ENCODE data around the gene LUC7L. TPM values are rescaled to one million over a fixed set of nuclear protein-coding genes. Genes with fewer than 3 reads are reported as not detected.
"Not testable (repeated sequence)": the region's sequence is repeated elsewhere in the genome, so short reads cannot be mapped to it uniquely, and the experiment has no call there.

Gene LUC7L
- total RNA-seq, 1 donor from 2014 or later: 29.9 TPM

DNA sequence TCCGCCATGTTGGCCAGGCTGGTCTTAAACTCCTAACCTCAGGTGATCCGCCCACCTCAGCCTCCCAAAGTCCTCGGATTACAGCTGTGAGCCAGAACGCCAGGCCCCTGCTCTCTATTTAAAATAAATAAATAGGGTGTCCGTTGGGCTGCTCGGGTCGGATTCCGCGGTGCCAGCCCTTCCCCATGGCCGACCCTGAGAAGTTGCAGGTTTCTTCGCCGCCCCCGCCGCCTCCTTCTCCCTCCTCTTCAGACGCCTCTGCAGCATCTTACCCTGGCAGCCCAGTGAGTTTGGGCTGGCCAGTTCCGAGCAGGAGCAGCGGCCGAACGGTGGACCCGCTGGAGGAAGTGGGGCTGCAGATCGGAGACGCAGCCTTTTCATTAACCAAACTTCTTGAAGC lies 1.7 kb upstream of the LUC7L start:
- DNase-seq (ENCODE audit: low spot score) (no peak), ATAC-seq (no peak)

DNA sequence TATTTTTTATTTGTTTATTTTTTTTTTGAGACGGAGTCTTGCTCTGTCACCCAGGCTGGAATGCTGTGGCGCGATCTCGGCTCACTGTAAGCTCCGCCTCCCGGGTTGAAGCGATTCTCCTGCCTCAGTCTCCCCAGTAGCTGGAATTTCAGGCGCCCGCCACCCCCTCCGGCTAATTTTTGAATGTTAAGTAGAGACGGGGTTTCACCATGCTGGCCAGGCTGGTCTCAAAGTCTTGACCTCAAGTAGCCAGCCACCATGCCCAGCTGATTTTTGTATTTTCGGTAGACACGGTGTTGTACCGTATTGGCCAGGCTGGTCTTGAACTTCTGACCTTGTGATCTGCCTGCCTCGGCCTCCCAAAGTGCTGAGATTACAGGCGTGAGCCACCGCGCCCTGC lies 1.1 kb upstream of the LUC7L start:
- not testable (repeated sequence) for DNase-seq (ENCODE audit: low spot score); ATAC-seq

DNA sequence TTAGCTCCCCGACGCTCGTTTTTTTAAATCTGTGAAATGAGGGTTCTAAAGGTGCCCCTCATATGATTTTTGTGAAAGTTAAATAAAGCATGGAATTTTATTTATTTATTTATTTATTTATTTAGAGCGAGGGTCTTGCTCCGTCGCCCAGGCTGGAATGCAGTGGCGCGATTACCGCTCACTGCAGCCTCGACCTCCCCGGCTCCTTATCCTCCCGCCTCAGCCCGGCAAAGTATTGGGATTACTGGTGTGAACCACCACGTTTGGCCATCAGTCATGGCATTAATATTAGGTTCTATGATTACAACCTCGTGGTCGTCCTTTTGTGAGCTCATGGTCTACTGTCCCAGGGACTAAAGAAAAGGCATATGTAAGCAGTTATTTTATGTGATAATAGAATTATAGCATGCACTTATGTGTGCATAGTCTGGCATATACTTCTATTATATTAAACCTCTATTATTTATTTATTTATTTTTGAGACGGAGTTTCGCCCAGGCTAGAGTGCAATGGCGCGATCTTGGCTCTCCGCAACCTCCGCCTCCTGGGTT lies 557 bp upstream of the LUC7L start:
- ATAC-seq (no peak), DNase-seq (ENCODE audit: low spot score) (no peak)

- peak; percentile 35 for ATAC-seq
- DNase-seq (ENCODE audit: low spot score): no peak
Observed at GRCh38 chr16:228151-228851, 948 bp downstream of the LUC7L start.

- DNase-seq (ENCODE audit: low spot score) (no peak), ATAC-seq (no peak)
Observed at GRCh38 chr16:220021-220420, 9.2 kb downstream of the LUC7L start.

DNA sequence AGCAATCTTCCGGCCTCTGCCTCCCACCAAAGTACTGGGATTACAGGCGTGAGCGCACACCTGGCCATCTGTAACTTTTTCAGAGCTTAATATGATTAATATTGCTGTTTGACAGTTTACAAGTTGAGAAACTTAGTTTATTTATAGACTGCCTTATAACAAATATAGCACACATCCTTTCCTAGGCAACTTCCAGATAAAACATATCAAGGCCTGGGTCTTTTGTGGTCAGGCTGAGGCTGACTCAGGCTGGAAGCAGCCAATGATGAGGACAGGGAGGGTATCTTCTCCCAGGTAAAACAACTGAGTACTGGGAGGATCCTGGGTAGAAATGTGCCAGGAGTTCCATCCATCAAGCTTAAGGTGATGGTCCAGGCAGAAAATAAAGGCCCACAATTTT lies 16.2 kb downstream of the LUC7L start:
- DNase-seq (ENCODE audit: low spot score) (no peak), ATAC-seq (no peak)

GRCh38 chr16:211631-212180 lies 17.5 kb downstream of the LUC7L start:
- ATAC-seq; DNase-seq (ENCODE audit: low spot score): not testable (repeated sequence)

DNA sequence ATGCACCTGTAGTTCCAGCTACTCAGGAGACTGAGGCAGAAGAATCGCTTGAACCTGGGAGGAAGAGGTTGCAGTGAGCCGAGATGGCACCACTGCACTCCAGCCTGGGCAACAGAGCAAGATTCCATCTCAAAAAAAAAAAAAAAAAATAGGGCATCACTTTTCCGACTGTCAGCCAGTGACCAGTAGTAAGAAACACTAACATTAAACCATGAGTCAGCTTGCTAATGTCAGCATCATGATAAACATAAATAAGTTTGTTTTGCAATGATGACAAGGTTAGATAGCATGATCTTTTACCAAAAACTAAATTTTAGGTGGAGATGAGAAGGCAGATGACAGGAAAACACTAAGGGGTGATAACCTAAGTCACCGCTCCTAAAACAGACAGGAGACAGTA lies 19.9 kb downstream of the LUC7L start:
- ATAC-seq: not testable (repeated sequence)

DNA sequence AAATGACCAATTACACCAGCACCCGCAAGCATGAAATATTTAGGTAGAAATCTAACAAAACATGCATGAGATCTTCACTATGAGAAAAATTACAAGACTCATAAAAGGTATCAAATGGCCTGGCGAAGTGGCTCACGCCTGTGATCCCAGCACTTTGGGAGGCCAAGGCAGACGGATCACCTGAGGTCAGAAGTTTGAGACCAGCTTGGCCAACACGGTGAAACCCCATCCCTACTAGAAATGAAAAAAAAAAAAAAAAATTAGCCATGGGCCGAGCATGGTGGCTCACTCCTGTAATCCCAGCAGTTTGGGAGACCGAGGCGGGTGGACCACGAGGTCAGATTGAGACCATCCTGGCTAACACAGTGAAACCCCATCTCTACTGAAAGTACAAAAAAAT lies 25.2 kb downstream of the LUC7L start:
- not testable (repeated sequence) for ATAC-seq

More for the DNA sequence above, 19.9 kb downstream of the LUC7L start:
- not testable (repeated sequence) for DNase-seq (ENCODE audit: low spot score)

DNA sequence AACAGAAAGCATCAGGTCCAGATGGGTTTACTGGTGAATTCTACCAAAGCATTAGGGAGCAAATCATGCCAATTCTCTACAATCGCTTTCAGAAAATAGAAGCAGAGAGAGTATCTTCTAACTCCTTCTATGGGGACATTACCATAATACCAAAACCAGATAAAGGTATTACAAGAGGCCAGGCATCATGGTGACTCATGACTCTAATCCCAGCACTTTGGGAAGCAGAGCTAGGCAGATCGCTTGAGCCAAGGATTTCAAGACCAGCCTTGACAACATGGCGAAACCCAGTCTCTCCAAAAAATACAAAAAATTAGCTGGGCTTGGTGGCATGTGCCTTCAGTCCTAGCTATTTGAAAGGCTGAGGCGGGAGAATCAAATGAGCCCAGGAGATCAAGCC lies 26.0 kb downstream of the LUC7L start:
- DNase-seq (ENCODE audit: low spot score): no peak
- ATAC-seq: no peak

More for the DNA sequence above, 25.2 kb downstream of the LUC7L start:
- not testable (repeated sequence) for DNase-seq (ENCODE audit: low spot score)

DNA sequence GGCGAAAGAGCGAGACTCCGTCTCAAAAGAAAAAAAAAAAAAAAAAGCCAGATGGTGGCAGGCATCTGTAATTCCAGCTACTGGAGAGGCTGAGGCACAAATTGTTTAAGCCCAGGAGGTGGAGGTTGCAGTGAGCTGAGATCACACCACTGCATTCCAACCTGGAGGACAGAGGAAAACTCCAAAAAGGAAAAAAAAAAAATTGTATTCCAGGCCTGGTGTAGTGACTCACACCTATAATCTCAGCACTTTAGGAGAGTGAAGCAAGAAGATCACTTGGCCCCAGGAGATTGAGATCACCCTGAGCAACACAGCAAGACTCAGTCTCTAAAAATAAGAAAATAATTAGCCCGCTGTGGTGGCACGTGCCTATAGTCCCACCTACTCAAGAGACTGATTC lies 28.9 kb downstream of the LUC7L start:
- no peak for ATAC-seq

DNA sequence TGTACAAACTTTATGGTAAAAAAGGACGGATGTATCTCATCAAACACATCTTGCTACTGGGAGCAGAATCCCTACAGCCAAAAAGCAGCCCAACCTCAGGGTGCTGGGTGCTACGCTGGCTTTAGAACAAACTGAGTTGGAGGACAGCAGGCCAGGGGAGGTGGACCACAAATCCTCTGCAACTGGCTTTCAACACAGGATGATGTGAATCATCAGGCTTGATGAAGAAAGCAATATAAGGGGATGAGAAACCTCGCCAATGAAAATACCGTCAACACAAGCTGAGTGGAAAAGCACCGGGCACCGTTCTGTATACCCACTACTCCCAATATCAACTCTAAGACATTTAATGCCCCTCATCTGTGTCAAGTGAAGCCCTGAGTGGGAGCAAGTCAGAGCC lies 34.7 kb downstream of the LUC7L start:
- ATAC-seq (no peak), DNase-seq (ENCODE audit: low spot score) (no peak)

More for the DNA sequence above, 28.9 kb downstream of the LUC7L start:
- DNase-seq (ENCODE audit: low spot score): no peak

DNA sequence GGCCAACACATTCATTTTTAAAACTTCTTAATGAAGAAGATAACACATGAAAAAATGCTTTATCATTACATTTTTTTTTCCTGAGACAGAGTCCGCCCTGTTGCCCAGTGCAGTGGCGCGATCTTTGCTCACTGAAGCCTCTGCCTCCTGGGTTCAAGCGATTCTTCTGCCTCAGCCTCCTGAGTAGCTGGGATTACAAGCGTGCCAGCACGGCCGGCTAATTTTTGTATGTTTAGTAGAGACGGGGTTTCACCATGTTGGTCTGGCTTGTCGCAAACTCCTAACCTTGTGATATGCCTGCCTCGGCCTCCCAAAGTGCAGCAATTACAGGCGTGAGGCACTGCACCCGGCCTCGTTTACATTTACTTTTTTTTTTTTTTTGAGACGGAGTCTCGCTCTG lies 35.8 kb downstream of the LUC7L start:
- ATAC-seq: no peak
- DNase-seq (ENCODE audit: low spot score): no peak

DNA sequence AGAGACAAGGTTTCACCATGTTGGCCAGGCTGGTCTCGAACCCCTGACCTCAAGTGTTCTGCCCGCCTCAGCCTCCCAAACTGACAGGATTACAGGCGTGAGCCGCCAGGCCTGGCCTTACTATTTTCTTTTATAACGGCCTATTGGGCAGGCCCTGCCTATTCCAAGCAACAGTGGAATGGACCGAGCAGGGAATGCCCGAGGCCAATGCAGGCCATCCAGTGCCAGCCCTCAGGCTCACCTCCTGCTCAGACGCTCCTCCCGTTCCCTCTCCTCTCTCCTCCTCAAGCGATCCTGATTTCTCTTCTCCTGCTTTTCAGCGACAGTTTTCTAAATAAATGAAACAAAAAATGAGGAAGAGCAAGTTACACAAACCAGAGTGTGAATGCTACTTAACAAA lies 36.6 kb downstream of the LUC7L start:
- ATAC-seq (no peak), DNase-seq (ENCODE audit: low spot score) (no peak)

DNA sequence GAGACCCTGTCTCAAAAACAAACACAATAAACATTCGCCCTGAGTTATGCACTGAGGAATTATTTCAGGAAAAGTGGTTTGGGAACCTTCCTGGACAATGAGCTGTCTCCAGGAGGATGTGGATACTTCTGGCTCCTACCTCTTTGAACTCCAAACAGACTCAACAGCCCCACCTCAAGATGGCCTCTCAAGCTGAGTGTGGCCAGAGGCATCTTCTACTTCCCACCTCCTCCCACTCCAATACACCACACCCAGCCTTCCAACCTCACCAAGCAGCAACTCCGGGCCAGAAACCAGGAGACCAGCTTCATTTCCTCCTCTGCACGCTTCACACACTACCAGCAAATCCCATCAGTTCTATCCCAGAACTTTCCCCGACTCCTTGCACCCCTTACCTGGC lies 37.4 kb downstream of the LUC7L start:
- ATAC-seq: no peak
- no peak for DNase-seq (ENCODE audit: low spot score)

GRCh38 chr16:189604-190186 lies 39.6 kb downstream of the LUC7L start:
- DNase-seq (ENCODE audit: low spot score) (no peak), ATAC-seq (no peak)

- ATAC-seq (peak; percentile 38), DNase-seq (ENCODE audit: low spot score) (no peak)
Observed at GRCh38 chr16:188674-189073, 40.6 kb downstream of the LUC7L start.

GRCh38 chr16:187330-187729 lies 41.9 kb downstream of the LUC7L start:
- DNase-seq (ENCODE audit: low spot score) (no peak), ATAC-seq (no peak)

DNA sequence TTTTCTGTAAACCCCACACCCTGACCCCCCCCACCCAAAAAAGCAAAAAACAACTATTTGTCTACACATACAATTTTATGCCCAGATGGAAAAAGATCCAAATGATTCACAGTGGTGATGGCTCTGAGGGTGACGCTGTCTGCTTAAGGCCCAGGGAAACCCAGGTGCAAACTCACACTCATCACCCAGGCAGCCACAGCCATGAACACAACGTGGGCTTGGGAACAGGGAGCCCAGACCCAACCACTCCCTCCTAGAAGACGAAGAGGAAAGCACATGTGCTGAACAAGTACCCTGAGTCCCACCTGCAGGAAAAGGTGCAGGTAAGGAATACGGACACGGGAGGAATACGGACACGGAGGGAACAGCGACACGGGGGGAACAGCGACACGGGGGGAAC lies 43.6 kb downstream of the LUC7L start:
- ATAC-seq: no peak
- no peak for DNase-seq (ENCODE audit: low spot score)

GRCh38 chr16:185213-185612 lies 44.0 kb downstream of the LUC7L start:
- no peak for DNase-seq (ENCODE audit: low spot score)

DNA sequence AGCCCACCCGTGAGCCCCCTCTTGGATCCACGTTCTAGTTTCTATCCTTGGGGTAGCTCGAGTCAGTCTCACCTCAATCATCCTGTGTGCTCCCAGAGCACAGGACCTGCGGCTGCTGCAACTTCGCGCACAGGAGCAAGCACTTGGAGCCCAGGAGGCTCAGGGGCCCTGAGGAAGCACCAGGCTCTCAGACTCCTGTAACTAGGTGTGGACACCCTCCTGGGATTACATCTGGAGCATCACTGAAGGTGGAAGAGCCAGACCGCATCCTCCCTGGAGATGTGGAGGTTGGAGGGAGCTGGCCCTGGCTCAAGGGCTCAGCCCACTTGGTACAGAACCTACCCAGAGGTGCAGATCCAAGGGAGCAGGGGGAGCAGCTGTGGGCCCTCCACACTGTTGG lies 46.2 kb downstream of the LUC7L start:
- DNase-seq (ENCODE audit: low spot score) (no peak), ATAC-seq (no peak)

More at GRCh38 chr16:185213-185612, 44.0 kb downstream of the LUC7L start:
- ATAC-seq: no peak

DNA sequence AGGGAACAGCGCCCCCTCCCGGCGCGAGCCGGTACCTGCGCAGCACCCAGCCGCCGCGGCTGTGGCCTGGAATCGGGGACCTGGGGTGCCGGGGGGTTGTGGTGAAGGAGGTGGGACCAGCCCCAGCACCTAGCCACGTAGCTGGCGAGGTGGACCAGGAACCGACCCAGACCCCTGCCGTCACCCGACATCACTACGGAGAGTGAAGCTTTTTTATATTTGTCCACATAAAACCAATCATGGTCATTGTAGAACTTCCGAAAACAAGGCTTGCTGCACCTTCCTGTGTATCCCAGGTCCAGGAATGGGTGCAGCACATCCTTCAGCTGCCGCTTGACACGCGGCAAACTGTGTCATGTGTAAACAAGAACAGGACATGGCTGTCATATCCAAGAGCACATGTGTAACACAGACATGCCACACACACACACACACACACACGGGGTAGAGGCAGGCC lies 47.7 kb downstream of the LUC7L start:
- ATAC-seq: peak; percentile 93
- DNase-seq (ENCODE audit: low spot score): peak; percentile 72
